Activated CD8-positive, alpha-beta T cell treated with anti-CD3 and anti-CD28 coated beads for 36 hours (primary cell): ENCODE measurements around the gene RTN4RL1. TPM values are rescaled to one million over a fixed set of nuclear protein-coding genes. Genes with fewer than 3 reads are reported as not detected.

Experiments used
- ATAC-seq: fragments of 200-7000 bp; cut with Tn5 transposase; one replicate; pipeline ENCODE4 v1.10.0; 2021; ENCODE audit warnings: mild to moderate bottlenecking, moderate library complexity
- CTCF ChIA-PET: fragments of 350-600 bp; sonication (Branson Sonifier 250); formaldehyde crosslinking; loops from one replicate; lab custom pipeline; 2021; ENCODE audit warnings: antibody characterized with exemption; lab: Charles Lee
- POLR2A ChIA-PET: fragments of 350-600 bp; sonication (Branson Sonifier 250); formaldehyde crosslinking; loops from one replicate; lab custom pipeline; 2021; ENCODE audit warnings: antibody characterized with exemption; lab: Charles Lee
- DNase-seq: peaks from one replicate; pipeline ENCODE4 v3.0.0-alpha.2; 2020
- H3K27ac Mint-ChIP-seq: one replicate; pipeline ENCODE4 v1.8.0; 2021; ENCODE audit warnings: mild to moderate bottlenecking, mixed read lengths
- H3K27me3 Mint-ChIP-seq: one replicate; pipeline ENCODE4 v1.8.0; 2021; ENCODE audit warnings: mixed read lengths
- H3K36me3 Mint-ChIP-seq: one replicate; pipeline ENCODE4 v1.8.0; 2021; ENCODE audit warnings: low read depth, mixed read lengths
- H3K4me1 Mint-ChIP-seq: one replicate; pipeline ENCODE4 v1.8.0; 2021; ENCODE audit warnings: low read depth, mixed read lengths
- H3K4me3 Mint-ChIP-seq: one replicate; pipeline ENCODE4 v1.8.0; 2021; ENCODE audit warnings: mild to moderate bottlenecking, moderate library complexity, mixed read lengths
- H3K9me3 Mint-ChIP-seq: one replicate; pipeline ENCODE4 v1.8.0; 2021; ENCODE audit warnings: mixed read lengths
- intact Hi-C: fragments of 100-400 bp; cut with micrococcal nuclease; formaldehyde crosslinking; loops from one replicate; pipeline ENCODE4 v1.10.0; 2022
- total RNA-seq, 2 experiments: library from RNA; stranded (reverse); gene quantifications; one replicate each; pipeline ENCODE4 v1.2.3, GENCODE V29; 2021
- TF ChIP-seq, protein P1 (sequence below): fragments of 200-600 bp; IDR thresholded peaks from one replicate; pipeline ENCODE4 v1.8.0; 2022; ENCODE audit warnings: antibody characterized with exemption, mild to moderate bottlenecking

The RTN4RL1 gene
- total RNA-seq, 2 experiments from 2014 or later, result 0.27 to 0.49 TPM

DNA sequence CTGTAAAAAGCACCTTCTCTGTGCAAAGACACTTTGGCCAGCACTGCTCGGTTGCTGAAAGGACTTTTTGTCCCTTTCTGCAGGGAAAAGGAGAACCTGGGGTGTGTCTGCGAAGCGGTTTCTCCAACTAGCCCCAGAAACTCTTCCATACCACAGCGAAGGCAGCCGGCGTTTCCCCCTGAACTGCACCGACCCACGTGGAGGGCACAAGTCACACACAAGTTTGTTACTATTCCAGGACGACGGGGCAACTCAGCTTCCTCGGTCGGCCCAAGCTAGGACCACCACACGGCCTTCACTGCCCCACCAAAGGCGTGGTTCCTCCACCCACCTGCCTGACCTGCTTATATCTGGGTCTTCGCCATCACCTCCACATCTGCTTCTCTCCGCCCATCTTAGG lies 1.9 kb downstream of the RTN4RL1 start:
- TF ChIP-seq, protein P1, sequence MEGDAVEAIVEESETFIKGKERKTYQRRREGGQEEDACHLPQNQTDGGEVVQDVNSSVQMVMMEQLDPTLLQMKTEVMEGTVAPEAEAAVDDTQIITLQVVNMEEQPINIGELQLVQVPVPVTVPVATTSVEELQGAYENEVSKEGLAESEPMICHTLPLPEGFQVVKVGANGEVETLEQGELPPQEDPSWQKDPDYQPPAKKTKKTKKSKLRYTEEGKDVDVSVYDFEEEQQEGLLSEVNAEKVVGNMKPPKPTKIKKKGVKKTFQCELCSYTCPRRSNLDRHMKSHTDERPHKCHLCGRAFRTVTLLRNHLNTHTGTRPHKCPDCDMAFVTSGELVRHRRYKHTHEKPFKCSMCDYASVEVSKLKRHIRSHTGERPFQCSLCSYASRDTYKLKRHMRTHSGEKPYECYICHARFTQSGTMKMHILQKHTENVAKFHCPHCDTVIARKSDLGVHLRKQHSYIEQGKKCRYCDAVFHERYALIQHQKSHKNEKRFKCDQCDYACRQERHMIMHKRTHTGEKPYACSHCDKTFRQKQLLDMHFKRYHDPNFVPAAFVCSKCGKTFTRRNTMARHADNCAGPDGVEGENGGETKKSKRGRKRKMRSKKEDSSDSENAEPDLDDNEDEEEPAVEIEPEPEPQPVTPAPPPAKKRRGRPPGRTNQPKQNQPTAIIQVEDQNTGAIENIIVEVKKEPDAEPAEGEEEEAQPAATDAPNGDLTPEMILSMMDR, result no peak
- DNase-seq, result no peak
- ChIA-PET CTCF (interaction anchor here (1.3 kb wide), 1 partner anchor 114 kb away, joined by 5 read pairs; no protein-coding TSS in a partner anchor), POLR2A (interaction anchor here (1.0 kb wide), 1 partner anchor 272 kb away, joined by 3 read pairs; no protein-coding TSS in a partner anchor)
- ATAC-seq, result no peak
- Mint-ChIP-seq H3K27me3 (peaks cover 27% of the 10 kb centered on the region), H3K4me3 (peak overlapping the region; percentile 40), H3K9me3 (no peaks in the 10 kb centered on the region), H3K36me3 (no peaks in the 10 kb centered on the region), H3K27ac (no peak overlapping the region), H3K4me1 (peaks cover 8% of the 10 kb centered on the region)
- intact Hi-C loops, result no loop called here

- no peak for DNase-seq
- Mint-ChIP-seq H3K27me3 (peaks cover 26% of the 10 kb centered on the region), H3K27ac (no peak overlapping the region), H3K36me3 (no peaks in the 10 kb centered on the region), H3K9me3 (no peaks in the 10 kb centered on the region), H3K4me3 (peak overlapping the region; percentile 33), H3K4me1 (peaks cover 8% of the 10 kb centered on the region)
- ChIA-PET POLR2A (interaction anchor here (1.0 kb wide), 1 partner anchor 273 kb away, joined by 3 read pairs; no protein-coding TSS in a partner anchor), CTCF (interaction anchor here (1.3 kb wide), 1 partner anchor 114 kb away, joined by 5 read pairs; no protein-coding TSS in a partner anchor)
- ATAC-seq, result peak; percentile 29
- intact Hi-C loops, result no loop called here
- TF ChIP-seq, protein P1, result no peak
These were observed 2.4 kb downstream of the RTN4RL1 start for GRCh38 chr17:2022647-2023240.

- DNase-seq, result no peak
- H3K36me3 Mint-ChIP-seq, result no peaks in the 10 kb centered on the region
- ATAC-seq, result no peak
- ChIA-PET POLR2A (no interaction called here), CTCF (interaction anchor here (1.6 kb wide), 1 partner anchor 112 kb away, joined by 5 read pairs; no protein-coding TSS in a partner anchor)
- H3K9me3 Mint-ChIP-seq, result no peaks in the 10 kb centered on the region
- TF ChIP-seq, protein P1, result no peak
- H3K27ac Mint-ChIP-seq, result no peak overlapping the region
- H3K27me3 Mint-ChIP-seq, result peaks cover 11% of the 10 kb centered on the region
- H3K4me1 Mint-ChIP-seq, result peaks cover 4% of the 10 kb centered on the region
- intact Hi-C loops, result no loop called here
- no peak overlapping the region for H3K4me3 Mint-ChIP-seq
These were observed 4.4 kb downstream of the RTN4RL1 start for GRCh38 chr17:2020721-2021120.

GRCh38 chr17:2019723-2020122 lies 5.4 kb downstream of the RTN4RL1 start:
- POLR2A ChIA-PET, result no interaction called here
- H3K9me3 Mint-ChIP-seq, result no peaks in the 10 kb centered on the region
- H3K36me3 Mint-ChIP-seq, result no peaks in the 10 kb centered on the region
- H3K27ac Mint-ChIP-seq, result no peak overlapping the region
- no peak overlapping the region for H3K4me3 Mint-ChIP-seq
- intact Hi-C loops, result no loop called here
- DNase-seq (no peak), ATAC-seq (no peak)
- TF ChIP-seq, protein P1, result no peak
- H3K4me1 Mint-ChIP-seq, result peaks cover 4% of the 10 kb centered on the region
- CTCF ChIA-PET, result interaction anchor here (1.1 to 1.6 kb wide), 2 partner anchors 111 to 138 kb away, joined by 4 to 5 read pairs; no protein-coding TSS in a partner anchor
- peaks cover 7% of the 10 kb centered on the region for H3K27me3 Mint-ChIP-seq
